HG03095 (cell line): Measurements from ENCODE around the gene FAM169A.
A peak's percentile ranks its signal among the peaks of the same experiment; 100 is the strongest.
"Not testable (repeated sequence)": the region's sequence is repeated elsewhere in the genome, so short reads cannot be mapped to it uniquely, and the experiment has no call there.

Experiments used
- ATAC-seq: cut with Tn5 transposase; IDR thresholded peaks from one replicate; pipeline ENCODE4 v1.9.1; 2021; ENCODE audit warnings: moderate library complexity; ENCODE audit not compliant: unreplicated experiment

FAM169A gene, protein sequence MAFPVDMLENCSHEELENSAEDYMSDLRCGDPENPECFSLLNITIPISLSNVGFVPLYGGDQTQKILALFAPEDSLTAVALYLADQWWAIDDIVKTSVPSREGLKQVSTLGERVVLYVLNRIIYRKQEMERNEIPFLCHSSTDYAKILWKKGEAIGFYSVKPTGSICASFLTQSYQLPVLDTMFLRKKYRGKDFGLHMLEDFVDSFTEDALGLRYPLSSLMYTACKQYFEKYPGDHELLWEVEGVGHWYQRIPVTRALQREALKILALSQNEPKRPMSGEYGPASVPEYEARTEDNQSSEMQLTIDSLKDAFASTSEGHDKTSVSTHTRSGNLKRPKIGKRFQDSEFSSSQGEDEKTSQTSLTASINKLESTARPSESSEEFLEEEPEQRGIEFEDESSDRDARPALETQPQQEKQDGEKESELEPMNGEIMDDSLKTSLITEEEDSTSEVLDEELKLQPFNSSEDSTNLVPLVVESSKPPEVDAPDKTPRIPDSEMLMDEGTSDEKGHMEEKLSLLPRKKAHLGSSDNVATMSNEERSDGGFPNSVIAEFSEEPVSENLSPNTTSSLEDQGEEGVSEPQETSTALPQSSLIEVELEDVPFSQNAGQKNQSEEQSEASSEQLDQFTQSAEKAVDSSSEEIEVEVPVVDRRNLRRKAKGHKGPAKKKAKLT

DNA sequence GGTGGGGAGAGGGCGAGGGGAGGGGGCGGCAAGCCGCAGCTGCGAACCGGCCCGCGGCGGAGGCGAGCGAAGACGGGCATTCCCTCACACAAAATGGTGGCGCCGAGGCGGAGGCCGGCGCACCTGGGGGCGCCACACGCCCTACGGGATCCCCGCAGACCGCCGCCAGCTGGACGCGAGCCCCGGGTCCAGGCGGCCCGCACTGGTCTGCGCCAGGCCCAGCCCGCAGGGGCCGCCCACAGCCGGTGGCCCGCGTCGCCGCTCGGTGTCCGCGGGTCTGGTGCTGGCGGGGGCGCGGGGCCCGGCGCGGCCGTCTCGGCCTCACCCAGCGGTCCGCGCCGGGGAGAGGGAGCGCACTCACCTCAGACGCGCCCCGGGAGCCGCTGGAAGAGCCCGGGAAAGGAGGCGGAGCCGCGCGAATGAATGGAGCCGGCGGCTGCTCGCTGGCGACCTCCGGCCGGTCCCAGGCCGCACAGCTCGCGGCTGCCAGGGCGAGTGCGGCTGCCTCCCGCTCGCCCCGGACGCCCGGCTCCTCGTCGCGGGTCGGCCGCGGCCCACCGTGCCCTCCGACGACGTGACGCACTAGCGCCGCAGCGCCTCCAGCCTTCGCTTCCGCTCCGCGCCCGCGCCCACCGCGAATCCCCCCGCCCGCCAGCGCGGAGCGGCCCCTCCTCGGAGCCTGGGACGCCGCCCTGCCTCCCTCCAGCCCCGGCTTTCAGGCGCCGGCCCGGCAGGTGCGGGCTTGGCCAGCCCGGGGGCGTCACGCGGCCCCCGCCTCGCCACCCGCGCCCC is at the start of gene FAM169A:
TSS of gene FAM169A (minus strand) at position 584 of the 792 bp plus-strand sequence. CDS start 24,711 bp downstream, outside the sequence.
- no peak for ATAC-seq

- no peak for ATAC-seq
Measured at GRCh38 chr5:74915488-74915887, 49.3 kb upstream of the FAM169A start.

DNA sequence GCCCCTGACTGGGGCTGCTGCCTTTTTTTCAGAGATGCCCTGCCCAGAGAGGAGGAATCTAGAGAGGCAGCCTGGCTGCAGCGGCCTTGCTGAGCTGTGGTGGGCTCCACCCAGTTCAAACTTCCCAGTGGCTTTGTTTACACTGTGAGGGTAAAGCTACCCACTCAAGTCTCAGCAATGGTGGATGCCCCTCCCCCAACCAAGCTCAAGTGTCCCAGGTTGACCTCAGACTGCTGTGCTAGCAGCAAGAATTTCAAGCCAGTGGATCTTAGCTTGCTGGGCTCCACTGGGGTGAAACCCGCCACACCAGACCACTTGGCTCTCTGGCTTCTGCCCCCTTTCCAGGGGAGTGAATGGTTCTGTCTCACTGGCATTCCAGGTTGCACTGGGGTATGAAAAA is 45.2 kb upstream of the FAM169A start:
- ATAC-seq, result not testable (repeated sequence)

DNA sequence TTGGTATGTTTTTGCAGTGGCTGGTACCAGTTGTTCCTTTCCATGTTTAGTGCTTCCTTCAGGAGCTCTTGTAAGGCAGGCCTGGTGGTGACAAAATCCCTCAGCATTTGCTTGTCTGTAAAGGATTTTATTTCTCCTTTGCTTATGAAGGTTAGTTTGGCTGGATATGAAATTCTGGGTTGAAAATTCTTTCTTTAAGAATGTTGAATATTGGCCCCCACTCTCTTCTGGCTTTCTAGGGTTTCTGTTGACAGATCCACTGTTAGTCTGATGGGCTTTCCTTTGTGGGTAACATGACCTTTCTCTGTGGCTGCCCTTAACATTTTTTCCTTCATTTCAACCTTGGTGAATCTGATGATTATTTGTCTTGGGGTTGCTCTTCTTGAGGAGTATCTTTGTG is 43.7 kb upstream of the FAM169A start:
- ATAC-seq, result not testable (repeated sequence)

GRCh38 chr5:74908237-74908636 is 42.0 kb upstream of the FAM169A start:
- ATAC-seq, result not testable (repeated sequence)

DNA sequence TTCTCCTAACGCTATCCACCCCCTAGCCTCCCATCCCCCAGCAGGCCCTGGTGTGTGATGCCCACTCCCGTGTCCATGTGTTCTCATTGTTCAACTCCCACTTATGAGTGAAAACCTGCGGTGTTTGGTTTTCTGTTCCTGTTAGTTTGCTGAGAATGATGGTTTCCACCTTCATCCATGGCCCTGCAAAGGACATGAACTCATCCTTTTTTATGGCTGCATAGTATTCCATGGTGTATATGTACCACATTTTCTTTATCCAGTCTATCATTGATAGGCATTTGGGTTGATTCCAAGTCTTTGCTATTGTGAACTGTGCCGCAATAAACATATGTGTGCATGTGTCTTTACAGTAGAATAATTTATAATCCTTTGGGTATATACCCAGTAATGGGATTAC is 38.5 kb upstream of the FAM169A start:
- ATAC-seq, result not testable (repeated sequence)

- ATAC-seq, result no peak
Measured at GRCh38 chr5:74903165-74903787, 37.1 kb upstream of the FAM169A start.

- no peak for ATAC-seq
Measured at GRCh38 chr5:74897049-74897448, 30.9 kb upstream of the FAM169A start.

DNA sequence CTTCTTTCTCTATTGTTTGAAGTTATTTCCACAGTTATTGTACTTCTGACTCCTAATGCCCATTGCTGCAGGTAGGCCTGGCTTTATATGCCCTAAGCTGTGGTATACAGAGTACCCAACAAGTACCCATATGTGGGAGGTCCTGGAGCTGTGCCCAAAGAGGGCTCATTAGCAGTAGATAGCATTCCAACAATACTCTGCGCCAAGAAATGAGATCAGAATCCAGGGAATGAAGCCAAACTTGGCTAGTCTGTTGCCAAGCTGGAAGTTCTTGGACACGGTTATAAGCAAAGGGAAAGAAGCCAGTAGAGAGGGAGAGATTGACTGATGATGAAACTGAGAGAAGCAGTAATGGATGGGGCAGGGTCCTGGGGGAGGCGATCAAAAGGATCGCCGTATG is 29.7 kb upstream of the FAM169A start:
- ATAC-seq, result no peak

DNA sequence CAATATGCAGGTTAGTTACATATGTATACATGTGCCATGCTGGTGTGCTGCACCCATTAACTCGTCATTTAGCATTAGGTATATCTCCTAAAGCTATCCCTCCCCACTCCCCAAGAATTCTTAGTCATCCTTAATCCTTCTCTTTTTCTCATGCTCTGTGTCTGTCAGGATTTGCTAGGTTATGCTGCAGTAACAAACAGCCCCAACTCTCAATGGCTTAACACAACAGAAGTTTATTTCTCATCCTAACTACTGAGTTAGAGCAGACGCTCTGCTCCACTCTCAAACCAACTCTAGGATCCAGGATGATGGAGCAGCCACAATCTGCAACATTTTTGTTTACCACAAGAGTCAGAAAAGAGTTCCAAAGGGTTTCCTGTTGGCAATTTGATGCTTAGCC is 28.2 kb upstream of the FAM169A start:
- ATAC-seq, result no peak

DNA sequence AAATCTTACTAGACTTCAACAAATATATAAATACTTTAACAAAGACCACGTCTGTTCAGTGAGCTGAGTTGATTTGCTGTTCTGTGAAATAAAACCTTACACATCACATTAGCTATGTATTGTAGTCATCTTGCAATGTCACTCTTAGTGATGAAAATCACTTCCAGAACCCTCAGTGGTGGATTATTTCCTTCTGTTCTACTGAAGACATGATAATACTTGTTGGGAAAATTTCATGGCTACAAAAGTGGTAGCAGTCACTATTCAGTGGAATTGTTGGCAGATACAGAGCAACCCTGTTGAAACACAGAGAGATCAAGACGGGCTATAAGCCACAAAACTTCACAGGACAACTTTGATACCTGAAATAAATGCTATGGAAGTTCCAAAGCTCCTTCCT is 26.7 kb upstream of the FAM169A start:
- ATAC-seq, result no peak

- peak; percentile 63 for ATAC-seq
Measured at GRCh38 chr5:74889523-74890105, 23.4 kb upstream of the FAM169A start.

GRCh38 chr5:74888117-74888516 is 21.9 kb upstream of the FAM169A start:
- ATAC-seq, result no peak

GRCh38 chr5:74885170-74885569 is 19.0 kb upstream of the FAM169A start:
- no peak for ATAC-seq

- ATAC-seq, result not testable (repeated sequence)
Measured at GRCh38 chr5:74882379-74883134, 16.4 kb upstream of the FAM169A start.

DNA sequence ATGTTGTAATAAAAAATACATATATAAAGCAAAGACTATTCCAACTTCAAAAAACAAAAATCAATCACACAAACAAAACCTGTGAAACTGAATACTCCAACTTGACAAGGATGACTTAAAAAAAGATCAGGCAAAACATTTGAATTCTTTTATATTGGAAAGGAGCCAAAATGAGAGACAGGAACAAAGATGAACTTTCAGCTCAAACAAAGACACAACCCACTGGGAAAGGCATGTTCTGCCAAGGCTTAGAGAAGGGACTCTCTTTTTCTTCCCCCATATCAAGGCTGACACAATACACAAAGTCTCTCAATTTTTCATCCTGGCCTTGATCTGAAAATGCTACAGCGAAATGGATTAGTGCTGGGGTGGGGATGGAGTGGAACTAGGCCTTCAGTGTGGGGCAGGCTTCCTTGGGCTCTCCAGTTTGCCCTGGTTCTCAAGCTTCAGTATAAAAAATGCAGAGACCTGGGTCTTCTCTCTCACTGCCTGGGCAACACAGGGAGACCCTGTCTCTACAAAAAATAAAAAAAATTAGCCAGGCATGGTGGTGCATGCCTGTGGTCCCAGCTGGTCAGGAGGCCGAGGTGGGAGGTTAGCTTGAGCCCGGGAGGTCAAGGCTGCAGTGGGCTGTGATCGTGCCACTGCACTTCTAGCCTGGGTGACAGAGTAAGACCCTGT is 11.6 kb upstream of the FAM169A start:
- no peak for ATAC-seq

- ATAC-seq, result no peak
Measured at GRCh38 chr5:74875994-74876791, 10.0 kb upstream of the FAM169A start.

GRCh38 chr5:74873525-74874249 is 7.5 kb upstream of the FAM169A start:
- no peak for ATAC-seq
